ENCODE measurements around the gene NPNT.

The NPNT gene

DNA sequence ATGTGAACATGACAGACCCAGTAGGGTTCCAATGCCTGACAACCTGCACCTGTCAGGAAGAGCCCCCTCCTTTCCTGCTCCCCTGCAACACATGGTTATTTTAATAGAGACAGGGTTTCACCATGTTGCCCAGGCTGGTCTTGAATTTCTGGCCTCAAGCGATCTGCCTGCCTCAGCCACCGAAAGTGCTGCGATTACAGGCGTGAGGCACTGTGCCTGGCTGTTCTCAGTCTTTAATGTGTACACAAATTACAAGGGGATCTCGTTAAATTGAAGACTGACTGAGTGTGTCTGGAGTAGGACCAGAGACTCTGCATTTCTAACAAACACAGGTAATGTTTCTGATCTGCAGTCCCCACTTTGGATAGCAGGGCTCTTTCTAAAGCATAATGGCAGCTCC lies 55.4 kb downstream of the NPNT start:
- TF ChIP-seq, protein P1, sequence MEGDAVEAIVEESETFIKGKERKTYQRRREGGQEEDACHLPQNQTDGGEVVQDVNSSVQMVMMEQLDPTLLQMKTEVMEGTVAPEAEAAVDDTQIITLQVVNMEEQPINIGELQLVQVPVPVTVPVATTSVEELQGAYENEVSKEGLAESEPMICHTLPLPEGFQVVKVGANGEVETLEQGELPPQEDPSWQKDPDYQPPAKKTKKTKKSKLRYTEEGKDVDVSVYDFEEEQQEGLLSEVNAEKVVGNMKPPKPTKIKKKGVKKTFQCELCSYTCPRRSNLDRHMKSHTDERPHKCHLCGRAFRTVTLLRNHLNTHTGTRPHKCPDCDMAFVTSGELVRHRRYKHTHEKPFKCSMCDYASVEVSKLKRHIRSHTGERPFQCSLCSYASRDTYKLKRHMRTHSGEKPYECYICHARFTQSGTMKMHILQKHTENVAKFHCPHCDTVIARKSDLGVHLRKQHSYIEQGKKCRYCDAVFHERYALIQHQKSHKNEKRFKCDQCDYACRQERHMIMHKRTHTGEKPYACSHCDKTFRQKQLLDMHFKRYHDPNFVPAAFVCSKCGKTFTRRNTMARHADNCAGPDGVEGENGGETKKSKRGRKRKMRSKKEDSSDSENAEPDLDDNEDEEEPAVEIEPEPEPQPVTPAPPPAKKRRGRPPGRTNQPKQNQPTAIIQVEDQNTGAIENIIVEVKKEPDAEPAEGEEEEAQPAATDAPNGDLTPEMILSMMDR (IDR thresholded peaks at IDR 0.05; ENCODE audit: borderline replicate concordance, control extremely low read depth, extremely low read depth, insufficient read depth, missing control alignments) = no peak
- in situ Hi-C loops (cut with MboI; ENCODE audit: low sequenced_read_pairs, unreplicated experiment) = no loop called here
- no peak for DNase-seq (ENCODE audit: low spot score)

DNA sequence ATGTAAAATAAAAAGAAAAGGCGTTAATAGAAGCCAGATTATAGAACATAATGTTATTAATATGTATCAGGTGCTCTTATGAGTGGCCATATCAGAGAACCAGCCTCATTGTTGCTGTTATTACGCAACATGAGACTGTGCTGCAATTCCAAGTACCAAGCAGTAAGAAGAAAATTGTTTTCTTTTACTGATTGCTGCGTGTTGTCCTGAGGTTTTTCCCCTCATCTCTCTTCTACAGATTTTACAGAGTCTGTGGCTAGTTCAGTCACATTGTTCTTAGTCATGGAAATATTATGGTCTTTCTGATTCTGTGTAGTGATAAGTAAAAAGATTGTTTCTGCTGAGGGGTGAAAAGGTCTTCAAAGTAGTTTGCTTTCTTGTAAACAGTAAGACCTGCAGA lies 55.9 kb downstream of the NPNT start:
- DNase-seq (ENCODE audit: low spot score) = no peak
- in situ Hi-C loops (cut with MboI; ENCODE audit: low sequenced_read_pairs, unreplicated experiment) = no loop called here
- TF ChIP-seq, protein P1 (IDR thresholded peaks at IDR 0.05; ENCODE audit: borderline replicate concordance, control extremely low read depth, extremely low read depth, insufficient read depth, missing control alignments) = no peak

DNA sequence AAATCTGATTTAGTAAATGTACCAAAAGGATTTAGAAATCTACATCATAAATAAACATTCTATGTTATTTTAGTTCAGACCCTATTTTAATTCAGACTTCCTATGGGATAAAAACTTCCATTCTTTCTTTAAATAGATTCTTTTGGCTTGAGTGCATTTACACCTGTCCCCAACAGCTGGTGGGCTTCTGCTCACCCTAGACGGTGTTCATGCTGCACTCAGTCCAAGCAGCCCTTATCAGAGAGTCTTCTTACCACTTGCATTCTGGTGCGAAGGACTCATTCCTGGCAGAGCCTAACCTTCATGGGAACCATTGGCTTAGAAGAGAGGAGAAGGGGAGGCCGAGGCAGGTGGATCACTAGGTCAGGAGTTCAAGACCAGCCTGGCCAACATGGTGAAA lies 57.3 kb downstream of the NPNT start:
- in situ Hi-C loops (cut with MboI; ENCODE audit: low sequenced_read_pairs, unreplicated experiment) = no loop called here
- TF ChIP-seq, protein P1 (IDR thresholded peaks at IDR 0.05; ENCODE audit: borderline replicate concordance, control extremely low read depth, extremely low read depth, insufficient read depth, missing control alignments) = no peak

DNA sequence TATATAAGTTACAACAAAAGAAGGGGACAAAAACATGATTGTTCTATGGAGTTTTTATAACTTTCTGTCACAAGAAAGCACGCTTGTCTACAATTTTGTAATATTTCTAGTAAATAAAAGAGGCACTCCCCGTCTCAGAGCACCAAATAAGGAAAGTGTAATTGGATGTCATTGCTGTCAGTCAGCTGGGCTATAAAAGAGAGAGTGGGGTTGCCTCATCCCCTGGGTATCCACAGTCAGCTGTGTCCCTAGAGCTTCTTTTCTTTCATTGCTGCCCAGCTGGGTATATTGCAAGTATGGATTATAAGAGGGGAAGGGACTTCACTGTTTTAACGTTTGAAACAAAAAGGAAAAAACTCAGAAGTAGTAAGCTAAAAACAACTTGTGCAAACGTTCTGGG lies 61.3 kb downstream of the NPNT start:
- TF ChIP-seq, protein P1 (IDR thresholded peaks at IDR 0.05; ENCODE audit: borderline replicate concordance, control extremely low read depth, extremely low read depth, insufficient read depth, missing control alignments) = no peak
- in situ Hi-C loops (cut with MboI; ENCODE audit: low sequenced_read_pairs, unreplicated experiment) = no loop called here
- DNase-seq (ENCODE audit: low spot score) = no peak

More for the DNA sequence above, 57.3 kb downstream of the NPNT start:
- DNase-seq (ENCODE audit: low spot score) = no peak

DNA sequence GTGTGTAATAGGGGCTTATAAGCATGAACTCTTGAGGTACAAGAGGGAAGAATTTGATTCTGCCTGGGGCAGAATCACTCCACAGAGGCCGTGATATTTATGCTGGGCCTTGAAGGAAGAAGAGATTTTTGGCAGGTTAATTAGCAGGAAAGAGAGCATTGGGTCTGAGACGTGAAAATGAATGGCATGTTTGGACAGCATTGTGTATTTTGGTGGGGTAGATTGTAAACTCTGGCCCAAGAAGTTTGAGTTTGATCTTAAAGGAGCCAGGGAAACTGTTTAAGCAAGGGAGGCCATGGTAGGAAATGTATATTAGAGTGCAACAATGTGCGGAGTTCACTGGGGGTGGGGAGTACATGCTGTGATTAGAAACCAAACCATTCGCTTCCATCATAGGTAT lies 62.4 kb downstream of the NPNT start:
- in situ Hi-C loops (cut with MboI; ENCODE audit: low sequenced_read_pairs, unreplicated experiment) = no loop called here

DNA sequence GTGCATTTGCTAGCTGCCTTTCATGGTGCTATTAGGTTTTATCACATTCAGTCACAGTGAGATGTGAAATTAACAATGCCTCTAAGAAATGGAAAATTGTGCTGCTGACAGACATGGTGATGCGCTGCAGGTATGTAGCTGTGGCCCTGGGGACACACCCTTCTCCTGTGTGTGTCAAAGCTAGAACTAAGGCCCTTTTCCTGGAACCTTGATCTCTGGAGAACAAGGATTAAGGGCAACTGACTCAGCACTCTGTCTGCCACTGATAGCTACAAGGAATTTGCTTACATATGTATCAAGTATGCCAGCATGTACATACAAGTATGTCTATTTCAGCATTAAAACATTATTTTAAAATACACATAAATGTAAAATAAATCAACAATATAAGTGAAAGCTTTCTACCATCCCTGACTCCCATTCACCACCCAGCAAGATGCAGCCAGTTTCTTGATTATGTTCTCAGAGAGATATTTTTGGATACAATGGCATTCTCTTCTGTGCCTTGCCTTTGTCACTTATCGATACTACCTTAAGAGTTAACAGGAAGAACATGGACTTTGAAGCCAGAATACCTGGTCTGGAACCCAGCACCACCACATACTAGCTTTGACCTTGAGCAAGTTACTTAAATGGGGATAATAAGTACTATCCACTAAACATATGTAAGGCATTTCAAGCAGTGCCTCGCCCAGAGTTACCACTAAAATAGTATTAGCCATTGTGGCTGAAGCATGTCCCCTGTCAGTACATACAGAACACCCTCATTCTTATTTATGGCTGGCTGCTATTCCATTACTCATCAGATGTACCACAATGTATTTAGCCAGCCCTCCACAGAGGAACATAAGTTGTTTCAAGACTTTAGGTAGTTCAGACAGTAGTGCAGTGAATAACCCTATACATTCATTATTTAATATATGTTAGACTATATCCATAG lies 68.5 kb downstream of the NPNT start:
- TF ChIP-seq, protein P1 (IDR thresholded peaks at IDR 0.05; ENCODE audit: borderline replicate concordance, control extremely low read depth, extremely low read depth, insufficient read depth, missing control alignments) = no peak
- DNase-seq (ENCODE audit: low spot score) = no peak
- in situ Hi-C loops (cut with MboI; ENCODE audit: low sequenced_read_pairs, unreplicated experiment) = no loop called here

More for the DNA sequence above, 62.4 kb downstream of the NPNT start:
- no peak for DNase-seq (ENCODE audit: low spot score)
- TF ChIP-seq, protein P1 (IDR thresholded peaks at IDR 0.05; ENCODE audit: borderline replicate concordance, control extremely low read depth, extremely low read depth, insufficient read depth, missing control alignments) = no peak

All from GM13976 (cell line).